Upper lobe of left lung (tissue), 6 donors: ENCODE data around the gene SENP6. TPM values are rescaled to one million over a fixed set of nuclear protein-coding genes. Genes with fewer than 3 reads are reported as not detected.
A peak's percentile ranks its signal among the peaks of the same experiment; 100 is the strongest.

Experiments
- ATAC-seq, 2 donors: fragments of 200-7000 bp; cut with Tn5 transposase; one replicate each; pipeline ENCODE4 v1.9.1; 2022; ENCODE audit warnings: mild to moderate bottlenecking in 2 of 2, moderate library complexity in 2 of 2; ENCODE audit not compliant: low FRiP score in 2 of 2
- DNase-seq, 2 donors: peaks; one replicate each; pipeline ENCODE4 v3.0.0-alpha.2; 2019 to 2020
- H3K27ac ChIP-seq, 4 donors: fragments of 200-600 bp; sonication (generic); one replicate each; pipeline ENCODE4 v1.5.1; 2016 to 2019
- H3K27me3 ChIP-seq, 4 donors: fragments of 200-600 bp; sonication (generic); one replicate each; pipeline ENCODE4 v1.5.1; 2017 to 2019
- H3K36me3 ChIP-seq, 4 donors: fragments of 200-600 bp; sonication (generic); one replicate each; pipeline ENCODE4 v1.5.1; 2016 to 2019
- H3K4me1 ChIP-seq, 4 donors: fragments of 200-600 bp; sonication (generic); one replicate each; pipeline ENCODE4 v1.5.1; 2018 to 2019
- H3K4me3 ChIP-seq, 4 donors: fragments of 200-600 bp; sonication (generic); one replicate each; pipeline ENCODE4 v1.5.1; 2017 to 2019; ENCODE audit warnings: mild to moderate bottlenecking in 2 of 4, moderate library complexity in 1 of 4
- H3K9me3 ChIP-seq, 4 donors: fragments of 200-600 bp; sonication (generic); one replicate each; pipeline ENCODE4 v1.5.1; 2018 to 2019
- EP300 ChIP-seq, 4 donors: sonication (generic); formaldehyde crosslinking; IDR thresholded peaks; one replicate each; pipeline ENCODE4 v1.5.1; 2017; ENCODE audit warnings: antibody characterized with exemption in 4 of 4, control low read depth in 2 of 4
- POLR2A ChIP-seq, 4 donors: fragments of 450-650 bp; IDR thresholded peaks; one replicate each; pipeline ENCODE4 v1.5.1; 2016 to 2017; ENCODE audit warnings: antibody characterized with exemption in 4 of 4, mild to moderate bottlenecking in 2 of 4
- POLR2AphosphoS5 ChIP-seq, 2 donors: sonication (generic); formaldehyde crosslinking; IDR thresholded peaks; one replicate each; pipeline ENCODE4 v1.5.1; 2017; ENCODE audit warnings: antibody characterized with exemption in 2 of 2
- WGBS, 2 donors: methylation state at CpG; one replicate each; pipeline ENCODE4 v1.1.5; 2017 to 2018; 5-methylcytosine and 5-hydroxymethylcytosine counted together
- total RNA-seq, 6 donors: library from RNA; depleted of rRNA in 4 of 6; stranded (reverse); fragments of >200 nt in 4 of 6; gene quantifications; one replicate each; pipeline versions ENCODE4 v1.1.0 to v1.2.1, GENCODE V29; 2016 to 2021
- TF ChIP-seq, protein P1 (sequence below), 6 experiments: fragments of 450-650 bp in 4 of 6; fragments of 200-600 bp in 2 of 6; sonication (generic) in 2 of 6; IDR thresholded peaks; one replicate each; pipeline ENCODE4 v1.5.1; 2016 to 2019; ENCODE audit warnings: antibody characterized with exemption in 6 of 6
- donor health status: DM: no; HTN: no; CAD: no; lungs with moderate emphysema.
- donor health status: DM: no; HTN: yes; CAD: no; lungs with severe emphysema.

Gene SENP6
- total RNA-seq, 6 donors from 2014 or later = 56.4 to 199 (median 87.2) TPM

DNA sequence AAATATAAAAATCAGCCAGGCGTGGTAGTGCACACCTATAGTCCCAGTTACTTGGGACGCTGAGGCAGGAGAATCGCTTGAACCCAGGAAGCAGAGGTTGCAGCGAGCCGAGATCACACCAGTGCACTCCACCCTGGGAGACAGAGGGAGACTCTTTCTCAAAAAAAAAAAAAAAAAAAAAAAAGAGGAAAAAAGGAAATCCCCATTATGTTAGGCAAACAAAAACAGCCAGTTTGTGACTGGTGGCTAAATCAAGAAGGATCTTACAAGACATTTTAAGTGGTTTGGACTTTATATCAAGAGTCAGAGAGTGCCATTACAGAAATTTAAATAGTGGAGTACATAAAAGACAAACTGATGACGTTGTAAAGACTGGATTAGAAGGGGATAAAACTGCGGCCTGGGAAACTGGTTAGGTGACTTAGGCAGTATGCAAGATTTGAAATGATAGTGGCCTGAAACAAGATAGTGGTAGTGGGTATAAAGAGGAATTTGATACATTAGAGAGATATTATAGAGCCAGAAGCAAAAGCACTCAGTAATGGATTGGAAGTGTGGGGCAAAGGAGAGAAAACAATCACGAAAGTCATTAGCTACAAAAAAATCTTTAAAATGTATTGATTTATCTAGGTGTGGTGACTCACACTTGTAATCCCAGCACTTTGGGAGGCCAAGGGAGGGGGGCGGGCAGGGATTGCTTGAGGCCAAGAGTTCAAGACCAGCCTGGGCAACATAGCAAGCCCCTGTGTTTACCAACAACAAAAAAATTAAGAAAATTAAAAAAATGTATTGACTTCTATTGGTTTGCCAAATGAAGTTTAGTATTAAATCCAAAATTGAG lies 145.7 kb downstream of the SENP6 start:
- DNase-seq (peak in 1 of 2 donors; percentile 71), ATAC-seq (peak in 1 of 2 donors; percentile 54)
- WGBS, 2 donors = 68 to 77% methylated on average over 9 of the region's 9 CpGs
- Histone ChIP-seq H3K27ac (peak overlapping the region in 1 of 4 donors; percentile 15), H3K36me3 (no peaks in the 10 kb centered on the region), H3K27me3 (no peaks in the 10 kb centered on the region), H3K4me3 (no peak overlapping the region), H3K9me3 (no peaks in the 10 kb centered on the region), H3K4me1 (peaks cover 10 to 27% (median 15%) of the 10 kb centered on the region in 4 donors)
- TF ChIP-seq EP300 (IDR thresholded peaks at IDR 0.05) (peak in 2 of 4 donors; percentile 2 to 33), POLR2A (IDR thresholded peaks at IDR 0.05) (no peak), POLR2AphosphoS5 (IDR thresholded peaks at IDR 0.05) (no peak)
- TF ChIP-seq, protein P1, sequence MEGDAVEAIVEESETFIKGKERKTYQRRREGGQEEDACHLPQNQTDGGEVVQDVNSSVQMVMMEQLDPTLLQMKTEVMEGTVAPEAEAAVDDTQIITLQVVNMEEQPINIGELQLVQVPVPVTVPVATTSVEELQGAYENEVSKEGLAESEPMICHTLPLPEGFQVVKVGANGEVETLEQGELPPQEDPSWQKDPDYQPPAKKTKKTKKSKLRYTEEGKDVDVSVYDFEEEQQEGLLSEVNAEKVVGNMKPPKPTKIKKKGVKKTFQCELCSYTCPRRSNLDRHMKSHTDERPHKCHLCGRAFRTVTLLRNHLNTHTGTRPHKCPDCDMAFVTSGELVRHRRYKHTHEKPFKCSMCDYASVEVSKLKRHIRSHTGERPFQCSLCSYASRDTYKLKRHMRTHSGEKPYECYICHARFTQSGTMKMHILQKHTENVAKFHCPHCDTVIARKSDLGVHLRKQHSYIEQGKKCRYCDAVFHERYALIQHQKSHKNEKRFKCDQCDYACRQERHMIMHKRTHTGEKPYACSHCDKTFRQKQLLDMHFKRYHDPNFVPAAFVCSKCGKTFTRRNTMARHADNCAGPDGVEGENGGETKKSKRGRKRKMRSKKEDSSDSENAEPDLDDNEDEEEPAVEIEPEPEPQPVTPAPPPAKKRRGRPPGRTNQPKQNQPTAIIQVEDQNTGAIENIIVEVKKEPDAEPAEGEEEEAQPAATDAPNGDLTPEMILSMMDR (IDR thresholded peaks at IDR 0.05) = no peak

DNA sequence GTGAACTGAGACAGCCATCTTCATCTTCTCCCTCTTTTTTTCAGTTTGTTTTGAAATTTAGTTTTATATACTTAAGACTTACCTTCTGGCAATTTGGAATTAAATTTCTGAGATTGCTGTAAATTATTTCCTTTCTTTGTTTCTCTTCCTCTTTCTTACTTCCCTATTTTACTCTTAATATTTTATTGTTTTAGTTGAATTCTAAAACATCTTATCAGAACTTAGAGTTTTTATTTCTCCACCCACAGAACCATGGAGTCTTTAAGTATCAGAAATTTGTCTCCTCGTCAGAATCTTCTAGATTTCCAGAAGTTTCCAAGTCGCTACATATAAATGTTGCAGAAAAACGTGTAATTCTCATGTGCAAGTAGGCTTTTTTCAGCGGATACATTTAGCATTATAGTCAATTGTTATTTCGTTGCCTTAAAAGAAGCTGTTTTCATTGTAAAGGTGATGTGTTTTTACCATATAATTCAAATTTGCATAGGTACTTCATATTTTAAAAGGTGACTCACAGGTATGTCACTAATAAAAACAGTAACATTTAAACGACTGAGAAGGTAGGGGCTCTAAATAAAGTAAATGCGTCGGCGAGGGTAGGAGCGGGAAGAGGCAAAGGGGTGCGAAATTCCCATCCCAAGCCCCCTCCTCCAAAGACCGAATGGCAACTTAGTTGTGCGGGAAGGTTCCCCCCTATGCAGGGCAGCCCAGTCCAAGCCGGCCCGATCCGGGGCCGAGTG lies 146.5 kb downstream of the SENP6 start:
- no peaks in the 10 kb centered on the region for H3K9me3 ChIP-seq
- H3K27me3 ChIP-seq = no peaks in the 10 kb centered on the region
- ATAC-seq = peak; percentile 64 to 65
- peaks cover 12 to 30% (median 22%) of the 10 kb centered on the region in 4 donors for H3K4me1 ChIP-seq
- no peak for DNase-seq
- H3K4me3 ChIP-seq = peak overlapping the region; percentile 61 to 93 (median 80)
- peak overlapping the region; percentile 88 to 94 (median 92) for H3K27ac ChIP-seq
- H3K36me3 ChIP-seq = no peaks in the 10 kb centered on the region
- TF ChIP-seq EP300 (IDR thresholded peaks at IDR 0.05) (no peak), POLR2AphosphoS5 (IDR thresholded peaks at IDR 0.05) (no peak), POLR2A (IDR thresholded peaks at IDR 0.05) (no peak)
- TF ChIP-seq, protein P1 (IDR thresholded peaks at IDR 0.05) = no peak
- WGBS, 2 donors = 13 to 14% methylated on average over 17 of the region's 17 CpGs

DNA sequence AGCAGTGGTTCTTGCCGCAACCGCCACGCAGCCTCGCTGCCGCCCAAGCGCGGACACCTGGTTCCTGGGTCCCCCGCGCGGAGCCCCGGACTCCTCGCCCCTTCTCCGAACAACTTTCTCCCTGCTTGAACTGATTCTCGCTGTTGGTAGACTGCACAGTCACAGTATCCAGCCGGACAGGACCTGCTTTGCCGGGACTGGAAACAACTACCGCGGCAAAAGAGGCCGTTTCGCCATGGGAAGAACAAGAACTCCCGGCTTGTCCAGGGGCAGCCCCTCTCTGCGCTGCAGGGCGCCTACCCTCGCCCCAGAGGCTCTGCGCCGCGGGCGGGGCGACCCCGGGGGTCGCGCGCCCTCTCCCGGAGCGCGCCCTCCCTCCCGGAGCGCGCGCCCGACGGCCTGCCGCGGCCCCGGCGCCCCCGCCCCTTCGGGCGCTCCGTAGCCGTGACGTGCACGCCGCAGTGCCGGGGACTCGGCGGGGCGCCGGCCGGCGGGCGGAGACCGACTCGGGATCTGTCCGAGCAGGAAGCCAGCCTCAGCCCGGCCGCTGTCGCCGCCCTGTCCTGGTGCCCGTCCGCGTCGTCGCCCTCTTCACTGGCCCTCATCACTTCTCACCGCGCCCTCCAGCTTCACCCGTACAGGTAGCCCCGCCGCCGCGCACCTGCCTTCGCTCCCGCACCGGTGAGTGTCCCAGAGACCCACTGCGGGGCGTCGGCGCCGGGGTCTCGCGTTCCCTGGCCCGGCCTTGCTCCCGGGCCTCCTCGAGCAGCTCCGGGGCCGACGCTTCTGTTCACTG lies 147.3 kb downstream of the SENP6 start, which contains the start of gene MYO6:
Gene MYO6 (plus strand): TSS at position 497 of the 796 bp plus-strand sequence. CDS start 68,309 bp downstream, outside the sequence.
- ATAC-seq = peak; percentile 91 to 96
- Histone ChIP-seq H3K27me3 (no peaks in the 10 kb centered on the region), H3K36me3 (no peaks in the 10 kb centered on the region), H3K27ac (peak within 1 kb of the TSS; percentile 88 to 94 (median 92)), H3K9me3 (no peaks in the 10 kb centered on the region), H3K4me1 (peaks cover 20 to 30% (median 28%) of the 10 kb centered on the region in 4 donors), H3K4me3 (peak within 1 kb of the TSS; percentile 69 to 93 (median 80))
- WGBS, 2 donors = 0 to 1% methylated on average over 26 to 46 of the region's 97 CpGs
- DNase-seq = peak; percentile 78 to 96
- no peak for TF ChIP-seq EP300 (IDR thresholded peaks at IDR 0.05)
- peak in 3 of 4 donors; percentile 61 to 93 (median 90) for TF ChIP-seq POLR2A (IDR thresholded peaks at IDR 0.05)
- TF ChIP-seq, protein P1 (IDR thresholded peaks at IDR 0.05) = peak in 1 of 6 experiments; percentile 14
- TF ChIP-seq POLR2AphosphoS5 (IDR thresholded peaks at IDR 0.05) = peak; percentile 41 to 92

DNA sequence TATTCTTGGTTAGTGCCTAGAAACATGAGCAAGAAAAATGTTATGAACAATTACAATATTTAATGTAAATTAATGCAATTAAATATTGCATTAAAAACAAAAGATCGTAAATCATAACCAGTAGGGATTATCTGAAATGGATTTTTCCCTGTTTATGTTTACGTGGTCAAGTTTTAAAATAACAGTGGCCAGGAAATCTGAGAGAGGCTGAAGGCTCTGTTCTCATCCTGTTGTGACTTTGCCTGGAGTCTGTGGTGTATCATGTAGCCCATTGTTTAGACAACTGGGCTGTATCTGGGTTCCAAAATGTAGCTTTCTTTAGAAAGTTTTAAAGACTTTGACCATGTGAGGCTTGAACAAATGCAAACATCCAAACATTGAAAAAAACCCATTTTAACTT lies 149.8 kb downstream of the SENP6 start:
- peak overlapping the region in 2 of 4 donors; percentile 23 to 93 for H3K27ac ChIP-seq
- no peaks in the 10 kb centered on the region for H3K36me3 ChIP-seq
- H3K4me3 ChIP-seq = peak overlapping the region in 1 of 4 donors; percentile 93
- no peak for TF ChIP-seq POLR2A (IDR thresholded peaks at IDR 0.05)
- TF ChIP-seq POLR2AphosphoS5 (IDR thresholded peaks at IDR 0.05) = no peak
- no peak for TF ChIP-seq EP300 (IDR thresholded peaks at IDR 0.05)
- TF ChIP-seq, protein P1 (IDR thresholded peaks at IDR 0.05) = no peak
- H3K4me1 ChIP-seq = peaks cover 27 to 35% (median 30%) of the 10 kb centered on the region in 4 donors
- DNase-seq = no peak
- 49 to 59% methylated on average over 2 of the region's 2 CpGs for WGBS, 2 donors
- H3K9me3 ChIP-seq = no peaks in the 10 kb centered on the region
- no peaks in the 10 kb centered on the region for H3K27me3 ChIP-seq
- no peak for ATAC-seq
